HG02970 (cell line): ENCODE results near the gene KLF11.
"Not testable (repeated sequence)": the region's sequence is repeated elsewhere in the genome, so short reads cannot be mapped to it uniquely, and the experiment has no call there.

ENCODE experiments used
- ATAC-seq: cut with Tn5 transposase; IDR thresholded peaks from one replicate; pipeline ENCODE4 v1.9.1; 2021; ENCODE audit warnings: mild to moderate bottlenecking, moderate library complexity, moderate number of reproducible peaks; ENCODE audit not compliant: unreplicated experiment, low FRiP score

Gene KLF11

DNA sequence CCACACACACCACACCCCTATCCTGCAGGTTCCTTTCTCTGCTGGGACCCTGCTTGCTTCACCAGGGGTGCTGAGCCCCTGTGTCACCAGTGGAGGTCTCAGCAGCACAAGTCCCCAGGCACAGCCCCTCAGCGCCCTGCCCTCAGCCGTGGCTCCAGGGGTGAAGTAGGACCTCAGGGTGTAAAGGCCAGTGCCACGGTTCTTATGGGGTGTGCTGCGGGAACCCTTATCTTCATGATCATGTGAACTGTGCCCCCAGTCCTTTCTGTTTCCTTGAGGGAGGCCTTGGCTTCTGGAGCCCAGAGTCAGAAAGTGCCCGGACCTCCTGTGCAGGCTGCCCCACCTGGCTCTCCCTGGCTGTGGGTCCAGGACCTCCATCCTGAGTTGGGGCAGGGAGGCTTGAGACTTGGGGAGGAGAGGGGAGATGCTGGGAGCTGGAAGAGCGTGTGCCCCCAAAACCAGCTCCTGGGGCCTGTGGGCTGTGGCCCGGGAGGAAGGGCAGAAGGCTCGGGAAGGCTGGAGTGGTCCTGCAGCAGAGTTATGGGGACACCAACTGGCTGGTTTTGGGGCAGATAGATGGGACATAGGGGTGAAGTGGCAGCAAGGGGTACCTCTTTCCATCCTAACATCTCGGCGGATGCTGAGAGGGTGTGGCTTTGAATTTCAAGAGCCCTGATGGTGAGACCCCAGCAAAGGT, 20.2 kb upstream of the KLF11 start:
- no peak for ATAC-seq

DNA sequence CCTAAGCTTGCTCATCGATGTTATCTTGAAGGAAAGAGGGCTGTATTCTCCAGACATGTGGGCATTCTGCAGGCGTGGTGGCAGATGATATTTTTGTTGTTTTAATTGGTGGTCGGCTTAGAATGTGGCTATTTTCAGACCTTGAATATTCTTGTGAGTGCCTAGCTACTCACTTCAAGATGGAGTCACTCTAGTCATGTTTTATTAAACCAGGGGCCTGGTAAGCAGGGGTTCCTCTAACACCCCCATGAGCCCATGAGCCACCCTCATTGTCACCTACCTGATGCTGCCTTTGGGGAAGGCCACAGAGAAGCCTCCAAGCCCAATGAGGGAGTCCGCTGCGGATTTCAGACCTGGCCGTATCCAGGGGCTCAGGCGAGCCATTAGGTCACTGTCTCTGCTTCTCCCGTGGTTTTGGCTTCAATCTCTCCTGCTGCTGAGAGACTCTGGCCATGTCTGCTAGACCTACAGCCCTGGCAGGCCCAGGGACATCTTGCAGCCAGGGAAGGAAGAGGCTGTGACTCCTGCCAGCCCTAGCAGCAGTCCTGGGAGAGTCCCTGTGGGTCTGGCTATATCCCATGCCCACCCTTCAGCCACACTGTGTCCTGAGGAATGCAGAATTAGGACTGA, 16.3 kb upstream of the KLF11 start:
- ATAC-seq = no peak

- ATAC-seq = no peak
These were observed 15.6 kb upstream of the KLF11 start for GRCh38 chr2:10027660-10028330.

- ATAC-seq = no peak
These were observed 14.9 kb upstream of the KLF11 start for GRCh38 chr2:10028407-10028987.

GRCh38 chr2:10028988-10029874, 14.1 kb upstream of the KLF11 start:
- ATAC-seq = no peak

DNA sequence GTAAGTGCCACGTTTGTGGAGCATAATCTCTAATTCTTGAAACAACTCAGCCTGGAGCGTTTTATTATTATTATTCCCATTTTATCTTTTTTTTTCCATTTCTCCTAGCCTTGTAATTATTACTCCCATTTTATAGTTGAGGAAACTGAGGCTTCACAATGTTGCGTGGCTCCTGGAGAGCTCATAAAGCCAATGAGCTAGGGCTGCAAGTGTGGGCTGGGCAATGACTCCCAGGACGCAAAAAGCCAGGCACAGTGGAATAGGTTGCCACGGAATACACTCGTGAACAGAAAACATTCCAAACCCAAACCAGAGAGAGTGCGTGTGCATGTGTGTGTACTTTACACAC, 13.5 kb upstream of the KLF11 start:
- ATAC-seq = no peak

DNA sequence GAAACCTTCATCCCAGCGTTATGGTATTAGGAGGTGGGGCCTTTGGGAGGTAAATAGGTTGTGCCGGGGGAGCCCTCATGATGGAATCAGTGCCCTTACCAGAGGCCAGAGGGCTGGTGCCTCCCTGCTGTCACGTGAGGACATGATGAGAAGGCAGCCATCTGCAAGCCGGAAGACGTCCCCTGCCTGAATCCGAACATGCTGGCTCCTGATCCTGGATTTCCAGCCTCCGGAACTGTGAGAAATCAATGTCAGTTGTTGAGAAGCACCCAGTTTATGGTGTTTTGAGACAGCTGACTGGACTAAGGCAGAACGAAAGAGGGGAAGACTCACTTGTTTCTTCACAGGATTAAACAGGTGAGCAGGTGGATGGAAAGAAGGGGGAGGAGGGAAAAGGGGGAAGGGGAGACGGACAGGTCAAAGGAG, 13.0 kb upstream of the KLF11 start:
- ATAC-seq = no peak

- ATAC-seq = not testable (repeated sequence)
These were observed 12.6 kb upstream of the KLF11 start for GRCh38 chr2:10030798-10031197.

DNA sequence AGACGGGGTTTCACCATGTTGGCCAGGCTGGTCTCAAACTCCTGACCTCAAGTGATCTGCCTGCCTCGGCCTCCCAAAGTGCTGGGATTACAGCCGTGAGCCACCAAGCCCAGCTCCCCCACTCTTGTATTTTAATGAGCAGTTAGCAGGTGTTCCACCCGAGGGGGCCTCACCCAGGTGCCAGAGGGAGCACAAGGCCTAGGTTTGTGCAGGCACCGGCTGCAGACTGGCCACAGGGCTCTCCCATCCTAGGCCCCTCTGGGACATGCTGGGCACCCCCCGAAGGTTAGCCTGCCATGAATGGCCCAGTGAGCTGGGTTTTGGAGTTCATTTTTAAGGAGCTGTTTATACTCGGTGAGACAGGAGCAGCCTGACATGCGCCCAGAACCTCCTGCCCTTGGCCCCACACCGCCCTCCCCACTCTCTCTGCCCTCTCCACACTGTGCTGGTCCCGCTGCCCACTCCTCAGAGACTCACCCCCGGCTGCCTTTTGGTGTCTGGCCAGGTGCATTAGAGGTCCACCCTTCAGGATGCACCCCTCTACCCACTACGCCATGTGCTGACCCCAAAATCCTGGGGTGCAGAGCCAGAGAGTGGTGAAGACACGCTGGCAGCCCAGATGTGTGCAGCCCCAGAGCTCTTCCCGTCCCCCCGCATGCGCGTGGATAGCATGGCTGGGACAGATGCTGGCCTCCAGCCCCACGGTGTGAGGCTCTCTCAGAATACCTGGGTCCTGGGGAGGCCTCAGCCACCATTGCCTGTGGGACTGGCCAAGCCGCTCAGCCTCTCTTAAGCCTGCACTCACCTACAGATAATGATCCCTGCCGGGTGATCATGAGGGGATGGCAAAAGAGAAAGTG, 11.2 kb upstream of the KLF11 start:
- ATAC-seq = no peak

DNA sequence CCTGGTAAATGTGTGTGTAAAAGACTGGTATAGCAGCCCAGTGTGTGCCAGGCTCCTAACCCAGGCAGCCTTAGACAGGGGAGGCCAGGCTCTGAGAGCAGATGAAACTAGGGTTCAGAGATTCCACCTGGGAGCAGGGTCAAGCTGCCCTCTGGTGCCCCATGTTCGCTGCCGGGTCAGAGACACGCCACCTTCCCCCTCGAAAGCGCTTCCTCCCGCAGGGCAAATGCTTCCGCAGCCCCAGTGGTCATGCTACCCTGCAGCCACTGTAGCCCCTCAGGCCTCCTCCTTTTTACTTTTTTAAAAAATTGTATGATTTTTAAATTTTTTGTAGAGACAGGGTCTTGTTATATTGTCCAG, 10.6 kb upstream of the KLF11 start:
- no peak for ATAC-seq

DNA sequence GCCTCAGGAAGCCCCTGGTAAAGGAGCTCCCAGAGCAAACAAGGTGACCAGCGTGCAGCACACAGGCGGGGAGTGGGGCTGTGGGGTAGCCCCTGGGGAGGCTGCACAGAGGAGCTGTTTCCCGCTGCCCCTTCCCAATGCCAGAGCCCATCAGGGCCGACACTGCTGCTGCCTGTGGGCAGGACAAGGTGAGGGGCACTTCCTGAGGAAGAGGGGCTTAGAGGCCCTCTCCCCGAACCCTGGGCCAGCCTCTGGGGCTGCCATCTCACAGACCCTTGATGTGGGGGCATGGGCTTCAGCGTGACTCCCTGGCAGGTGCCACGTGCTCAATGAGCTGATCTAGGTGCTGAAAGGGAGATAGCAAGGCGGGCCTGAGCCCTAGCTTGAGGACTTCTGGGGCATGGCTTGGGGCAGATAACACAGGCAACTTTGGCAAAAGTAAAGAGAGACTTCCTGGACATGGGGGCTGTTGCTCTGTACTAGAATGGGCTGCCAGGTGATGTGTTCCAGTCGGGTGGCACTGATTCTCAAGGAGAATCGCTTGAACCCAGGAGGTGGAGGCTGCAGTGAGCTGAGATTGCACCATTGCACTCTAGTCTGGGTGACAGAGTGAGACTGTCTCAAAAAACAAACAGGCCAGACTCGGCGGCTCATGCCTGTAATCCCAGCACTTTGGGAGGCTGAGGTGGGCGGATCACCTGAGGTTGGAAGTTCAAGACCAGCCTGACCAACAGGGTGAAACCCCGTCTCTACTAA, 9.9 kb upstream of the KLF11 start:
- ATAC-seq = no peak

- ATAC-seq = no peak
These were observed 8.9 kb upstream of the KLF11 start for GRCh38 chr2:10034333-10035052.

DNA sequence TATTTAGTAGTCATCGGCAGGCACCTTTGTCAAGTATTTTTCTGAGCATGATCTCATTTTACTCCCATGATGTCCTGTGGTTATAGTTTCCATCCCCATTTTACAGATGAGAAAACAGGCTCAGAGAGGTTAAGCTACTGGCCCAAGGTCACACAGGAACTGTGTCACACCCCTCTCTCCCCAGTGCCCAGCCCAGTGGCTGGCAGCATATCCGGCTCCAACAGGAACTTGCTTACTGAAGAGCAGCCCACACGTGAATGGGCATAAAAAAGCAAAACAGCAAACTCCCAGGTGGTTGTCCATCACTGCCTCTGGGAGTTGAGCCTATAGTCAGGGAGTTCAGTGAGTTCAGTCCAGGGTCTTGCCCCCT, 8.3 kb upstream of the KLF11 start:
- no peak for ATAC-seq

DNA sequence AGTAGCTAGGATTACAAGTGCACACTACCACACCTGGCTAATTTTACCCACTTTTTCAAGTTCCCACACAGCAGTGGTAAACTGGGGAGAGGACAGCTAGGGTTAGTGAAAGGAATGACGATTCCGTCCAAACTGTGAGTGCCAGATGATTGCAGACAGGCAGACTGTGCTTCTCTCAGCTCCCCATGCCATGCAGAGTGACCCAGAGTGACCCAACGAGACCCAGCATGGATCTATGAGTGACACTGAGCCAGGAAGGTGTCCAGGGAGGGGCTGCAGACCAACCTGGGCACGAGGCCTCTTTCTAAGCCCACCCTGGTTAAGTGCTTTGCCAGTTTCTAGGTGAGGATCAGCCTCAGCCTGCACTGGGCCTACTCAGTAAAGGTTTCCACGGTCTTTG, 7.7 kb upstream of the KLF11 start:
- ATAC-seq = no peak

DNA sequence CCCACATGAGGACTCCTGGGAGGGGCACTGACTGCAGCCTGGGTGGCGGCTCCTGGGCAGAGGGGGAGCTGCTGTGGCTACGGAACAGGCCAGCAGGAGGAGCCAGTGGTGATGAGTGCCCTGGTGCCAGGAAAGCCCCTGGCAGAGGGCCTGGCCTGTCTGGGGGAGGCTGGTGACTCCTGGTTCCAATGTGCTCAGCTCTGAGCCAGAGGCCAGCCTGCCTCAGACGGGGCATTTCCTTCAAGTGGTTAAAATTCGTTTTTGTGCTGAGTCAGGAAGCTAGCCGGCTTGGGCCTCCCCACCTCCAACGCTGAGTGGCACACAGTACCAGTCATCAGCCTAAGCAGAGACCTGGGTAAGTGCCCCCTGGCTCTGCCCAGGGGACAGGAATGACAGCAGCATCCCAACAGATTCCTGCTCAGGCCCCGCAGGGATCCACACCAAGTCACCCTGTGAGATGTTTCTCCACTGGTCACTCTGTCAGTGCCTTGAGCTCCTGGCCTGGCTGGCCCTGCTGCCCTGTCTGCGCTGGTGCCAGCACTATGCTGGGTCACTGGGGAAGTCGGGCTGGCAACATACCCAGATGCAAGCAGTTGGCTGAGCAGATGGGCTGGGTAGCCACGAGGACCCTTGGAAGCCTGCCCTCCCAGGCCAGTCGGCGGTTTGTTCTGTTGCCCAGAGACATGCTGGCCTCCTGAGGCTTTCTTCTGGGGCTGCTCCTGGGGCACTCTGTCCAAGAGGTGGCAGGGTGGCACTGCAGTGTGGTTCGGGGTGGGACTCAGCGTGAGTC, 7.1 kb upstream of the KLF11 start:
- ATAC-seq = no peak

DNA sequence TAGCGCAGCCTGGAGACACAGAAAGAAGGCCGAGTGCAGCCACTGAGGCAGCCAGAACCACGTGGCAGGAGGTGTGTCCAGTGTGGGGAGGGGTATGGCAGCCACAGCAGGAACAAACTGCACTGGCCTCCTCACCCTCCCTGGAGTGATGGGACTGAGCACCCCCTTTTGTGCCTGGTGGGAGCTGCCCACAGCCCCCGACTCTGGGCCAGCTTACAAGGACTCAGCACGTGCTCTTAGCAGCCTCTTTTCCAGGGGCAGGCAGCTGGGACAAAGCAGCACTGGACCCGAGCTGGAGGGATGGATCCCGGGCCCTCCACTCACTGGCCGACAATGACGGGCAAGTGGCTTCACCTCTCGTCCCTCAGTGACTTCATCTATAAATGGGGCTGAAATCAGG, 5.2 kb upstream of the KLF11 start:
- no peak for ATAC-seq

GRCh38 chr2:10038716-10039115, 4.6 kb upstream of the KLF11 start:
- ATAC-seq = no peak
